Measurements from ENCODE around the gene AKR1C1.

- TF ChIP-seq POLR2AphosphoS5 (IDR thresholded peaks at IDR 0.05; ENCODE audit: low read depth, low read length) (no peak), POLR2A (IDR thresholded peaks at IDR 0.05; ENCODE audit: low read depth, low read length) (no peak)
Observed at GRCh38 chr10:4947039-4947634, 16.1 kb upstream of the AKR1C1 start.

Data from GM12892 (cell line).